ENCODE measurements around the gene CCDC60. TPM values are rescaled to one million over a fixed set of nuclear protein-coding genes. Genes with fewer than 3 reads are reported as not detected.

The CCDC60 gene
- total RNA-seq, 4 donors from 2014 or later: not detected

DNA sequence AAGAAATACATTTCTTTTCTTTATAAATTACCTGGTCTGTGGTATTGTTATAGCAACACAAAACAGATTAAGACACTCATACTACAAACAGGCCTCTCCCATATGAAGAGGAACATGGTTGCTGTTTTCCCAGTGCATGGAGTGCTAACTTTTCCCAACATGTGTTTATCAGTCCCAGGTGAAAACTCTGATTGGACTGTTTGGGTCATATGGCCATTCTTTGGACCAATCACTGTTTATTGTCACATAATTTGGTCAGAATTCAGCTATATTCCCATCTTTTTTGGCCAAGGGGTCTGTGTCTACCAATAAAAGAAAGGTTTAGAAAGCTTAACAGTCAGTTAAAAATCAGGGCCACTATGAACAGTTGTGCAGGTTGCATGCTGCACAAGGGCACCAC lies 35.4 kb upstream of the CCDC60 start:
- intact Hi-C loops (cut with DNase I; ENCODE audit: low total_unique reads): no loop called here
- TF ChIP-seq, protein P1, sequence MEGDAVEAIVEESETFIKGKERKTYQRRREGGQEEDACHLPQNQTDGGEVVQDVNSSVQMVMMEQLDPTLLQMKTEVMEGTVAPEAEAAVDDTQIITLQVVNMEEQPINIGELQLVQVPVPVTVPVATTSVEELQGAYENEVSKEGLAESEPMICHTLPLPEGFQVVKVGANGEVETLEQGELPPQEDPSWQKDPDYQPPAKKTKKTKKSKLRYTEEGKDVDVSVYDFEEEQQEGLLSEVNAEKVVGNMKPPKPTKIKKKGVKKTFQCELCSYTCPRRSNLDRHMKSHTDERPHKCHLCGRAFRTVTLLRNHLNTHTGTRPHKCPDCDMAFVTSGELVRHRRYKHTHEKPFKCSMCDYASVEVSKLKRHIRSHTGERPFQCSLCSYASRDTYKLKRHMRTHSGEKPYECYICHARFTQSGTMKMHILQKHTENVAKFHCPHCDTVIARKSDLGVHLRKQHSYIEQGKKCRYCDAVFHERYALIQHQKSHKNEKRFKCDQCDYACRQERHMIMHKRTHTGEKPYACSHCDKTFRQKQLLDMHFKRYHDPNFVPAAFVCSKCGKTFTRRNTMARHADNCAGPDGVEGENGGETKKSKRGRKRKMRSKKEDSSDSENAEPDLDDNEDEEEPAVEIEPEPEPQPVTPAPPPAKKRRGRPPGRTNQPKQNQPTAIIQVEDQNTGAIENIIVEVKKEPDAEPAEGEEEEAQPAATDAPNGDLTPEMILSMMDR (IDR thresholded peaks at IDR 0.05): no peak
- DNase-seq (ENCODE audit: low spot score in 2 of 2): no peak

DNA sequence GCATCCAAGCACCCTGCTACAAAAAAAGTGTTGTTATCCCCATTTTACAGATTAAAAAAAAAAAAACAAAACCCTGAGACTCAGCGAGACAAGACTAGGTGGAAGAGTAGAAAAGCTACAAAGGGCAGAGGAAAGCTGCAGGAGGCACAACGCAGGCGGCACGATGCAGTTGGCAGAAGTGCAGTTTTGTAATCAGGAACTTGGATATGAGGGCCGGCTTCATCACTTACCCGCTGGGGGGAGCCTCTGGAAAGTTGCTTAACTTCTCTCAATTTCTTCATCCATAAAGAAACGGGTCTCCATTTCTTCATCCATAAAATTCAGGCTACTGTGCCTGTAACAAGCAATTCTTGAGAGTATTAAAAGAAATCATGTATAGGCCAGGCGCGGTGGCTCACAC lies 33.1 kb upstream of the CCDC60 start:
- WGBS, 2 donors: 73 to 87% methylated on average over 9 of the region's 9 CpGs
- no peak overlapping the region for H3K4me3 ChIP-seq (ENCODE audit: low read depth, poor library complexity, severe bottlenecking)

More for the DNA sequence above, 35.4 kb upstream of the CCDC60 start:
- no peak overlapping the region for H3K4me3 ChIP-seq (ENCODE audit: low read depth, poor library complexity, severe bottlenecking)

DNA sequence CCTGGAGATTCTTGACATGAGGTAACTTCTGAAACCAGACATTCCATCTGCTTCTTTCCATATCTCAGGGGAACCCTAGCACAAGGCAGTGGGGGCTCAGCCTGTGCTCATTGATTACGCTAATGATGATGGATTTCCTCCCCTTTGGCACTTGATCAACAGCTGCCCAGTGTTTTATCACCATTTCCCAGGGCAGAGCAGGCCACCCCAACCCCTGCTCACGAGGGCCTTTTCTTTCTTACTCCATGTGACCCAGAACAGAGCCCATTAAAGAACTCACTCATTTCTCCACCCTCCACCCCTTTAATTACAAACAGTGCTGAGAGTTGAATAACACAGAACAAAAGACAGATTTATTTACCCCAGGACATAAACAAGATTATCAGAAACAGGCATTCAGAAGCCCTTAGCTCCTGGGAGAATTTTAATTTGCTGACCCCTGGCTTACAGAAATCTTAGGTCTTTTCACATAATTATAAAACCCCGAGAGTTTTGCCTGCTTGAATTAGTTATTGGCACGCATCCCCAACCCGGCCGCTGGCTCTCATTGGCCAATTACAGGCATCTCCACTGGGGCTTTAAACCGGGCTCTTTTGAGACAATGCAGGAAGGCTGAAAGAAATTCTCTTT lies 32.0 kb upstream of the CCDC60 start:
- no peak for DNase-seq (ENCODE audit: low spot score in 2 of 2)
- 48 to 49% methylated on average over 7 of the region's 7 CpGs for WGBS, 2 donors
- intact Hi-C loops (cut with DNase I; ENCODE audit: low total_unique reads): no loop called here
- no peak for TF ChIP-seq POLR2A (IDR thresholded peaks at IDR 0.05)
- TF ChIP-seq, protein P1 (IDR thresholded peaks at IDR 0.05): no peak
- H3K4me3 ChIP-seq (ENCODE audit: low read depth, poor library complexity, severe bottlenecking): no peak overlapping the region

More for the DNA sequence above, 33.1 kb upstream of the CCDC60 start:
- intact Hi-C loops (cut with DNase I; ENCODE audit: low total_unique reads): no loop called here
- no peak for TF ChIP-seq POLR2A (IDR thresholded peaks at IDR 0.05)
- TF ChIP-seq, protein P1 (IDR thresholded peaks at IDR 0.05): no peak
- no peak for DNase-seq (ENCODE audit: low spot score in 2 of 2)

DNA sequence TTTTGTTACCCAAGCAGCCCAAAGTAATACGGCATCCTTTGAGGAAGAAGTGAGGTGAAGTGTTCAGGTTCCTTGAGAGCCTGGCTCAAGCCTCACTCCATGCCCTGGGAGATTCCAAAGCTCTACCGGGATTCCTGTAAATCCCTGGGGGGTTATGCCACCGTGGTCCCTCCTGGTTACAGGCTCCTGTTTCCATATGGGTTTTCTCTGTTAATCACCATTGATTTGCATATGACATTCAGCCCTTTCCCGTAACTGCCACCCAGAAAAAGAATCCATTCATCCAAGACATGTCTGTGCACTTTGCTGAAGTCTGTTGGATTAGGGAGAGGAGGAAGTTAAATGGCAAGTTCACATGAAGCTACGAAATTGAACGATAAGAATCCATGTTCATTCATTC lies 27.9 kb upstream of the CCDC60 start:
- intact Hi-C loops (cut with DNase I; ENCODE audit: low total_unique reads): no loop called here
- DNase-seq (ENCODE audit: low spot score in 2 of 2): no peak
- TF ChIP-seq POLR2A (IDR thresholded peaks at IDR 0.05): no peak
- TF ChIP-seq, protein P1 (IDR thresholded peaks at IDR 0.05): no peak
- no peak overlapping the region for H3K4me3 ChIP-seq (ENCODE audit: low read depth, poor library complexity, severe bottlenecking)
- 79 to 89% methylated on average over 6 of the region's 6 CpGs for WGBS, 2 donors

DNA sequence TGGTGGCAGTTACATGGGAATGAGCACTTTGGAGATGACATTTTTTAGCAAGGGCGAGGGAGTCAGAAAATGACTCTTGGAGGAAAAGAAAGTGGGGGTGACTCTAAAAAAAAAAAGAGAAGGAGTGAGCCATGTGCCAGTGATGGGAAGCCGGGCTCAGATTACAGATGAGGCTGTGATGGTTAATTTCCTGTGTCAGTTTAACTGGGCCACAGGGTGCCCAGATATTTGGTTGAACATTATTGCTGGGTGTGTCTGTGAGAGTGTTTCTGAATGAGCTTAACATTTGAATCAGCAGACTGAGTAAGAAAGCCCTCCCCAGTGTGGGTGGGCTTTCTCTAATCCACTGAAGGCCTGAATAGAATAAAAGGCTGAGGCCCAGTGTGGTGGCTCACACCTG lies 26.8 kb upstream of the CCDC60 start:
- TF ChIP-seq POLR2A (IDR thresholded peaks at IDR 0.05): no peak
- TF ChIP-seq, protein P1 (IDR thresholded peaks at IDR 0.05): no peak
- DNase-seq (ENCODE audit: low spot score in 2 of 2): no peak
- no peak overlapping the region for H3K4me3 ChIP-seq (ENCODE audit: low read depth, poor library complexity, severe bottlenecking)
- intact Hi-C loops (cut with DNase I; ENCODE audit: low total_unique reads): no loop called here
- 93% methylated on average over 2 of the region's 2 CpGs for WGBS, 2 donors

All from lower leg skin (tissue), 4 donors.